Measurements from ENCODE around the gene RNASE11.

RNASE11 gene

DNA sequence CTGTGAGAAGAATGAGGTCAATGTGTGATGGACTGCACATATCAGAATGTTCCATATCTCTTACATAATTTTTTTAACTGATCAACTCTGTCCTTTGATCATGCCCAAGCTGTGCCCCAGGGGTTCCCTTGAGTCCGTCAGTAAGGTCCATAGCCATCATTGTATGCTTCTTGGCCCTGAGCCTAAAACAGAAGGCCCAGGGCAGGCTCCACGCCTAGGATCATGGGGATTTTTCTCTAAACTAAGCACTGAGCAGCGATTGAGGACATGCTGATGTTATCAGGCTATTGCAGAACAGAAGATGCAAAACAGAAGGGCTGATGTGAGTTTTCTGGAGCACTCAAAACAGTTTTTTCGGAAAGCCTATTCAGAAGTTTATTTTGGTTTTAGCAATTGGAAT lies 47.9 kb downstream of the RNASE11 start:
- TF ChIP-seq, protein P1, sequence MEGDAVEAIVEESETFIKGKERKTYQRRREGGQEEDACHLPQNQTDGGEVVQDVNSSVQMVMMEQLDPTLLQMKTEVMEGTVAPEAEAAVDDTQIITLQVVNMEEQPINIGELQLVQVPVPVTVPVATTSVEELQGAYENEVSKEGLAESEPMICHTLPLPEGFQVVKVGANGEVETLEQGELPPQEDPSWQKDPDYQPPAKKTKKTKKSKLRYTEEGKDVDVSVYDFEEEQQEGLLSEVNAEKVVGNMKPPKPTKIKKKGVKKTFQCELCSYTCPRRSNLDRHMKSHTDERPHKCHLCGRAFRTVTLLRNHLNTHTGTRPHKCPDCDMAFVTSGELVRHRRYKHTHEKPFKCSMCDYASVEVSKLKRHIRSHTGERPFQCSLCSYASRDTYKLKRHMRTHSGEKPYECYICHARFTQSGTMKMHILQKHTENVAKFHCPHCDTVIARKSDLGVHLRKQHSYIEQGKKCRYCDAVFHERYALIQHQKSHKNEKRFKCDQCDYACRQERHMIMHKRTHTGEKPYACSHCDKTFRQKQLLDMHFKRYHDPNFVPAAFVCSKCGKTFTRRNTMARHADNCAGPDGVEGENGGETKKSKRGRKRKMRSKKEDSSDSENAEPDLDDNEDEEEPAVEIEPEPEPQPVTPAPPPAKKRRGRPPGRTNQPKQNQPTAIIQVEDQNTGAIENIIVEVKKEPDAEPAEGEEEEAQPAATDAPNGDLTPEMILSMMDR (IDR thresholded peaks at IDR 0.05; ENCODE audit: low read depth, low read length), result no peak
- DNase-seq (ENCODE audit: extremely low read depth, low read depth), result no peak
